Measurements from ENCODE around the gene GPC3.

Gene GPC3

GRCh38 chrX:133601116-133601515 lies 384.3 kb downstream of the GPC3 start:
- in situ Hi-C loops (cut with MboI; ENCODE audit: low pct_unique_long_range_greater_than_20kb, low sequenced_read_pairs, unreplicated experiment), result no loop called here
- TF ChIP-seq CTCF (IDR thresholded peaks at IDR 0.05; ENCODE audit: extremely low read depth, insufficient read depth, missing control alignments), result no peak
- DNase-seq (ENCODE audit: low spot score), result no peak

GRCh38 chrX:133600536-133600935 lies 384.9 kb downstream of the GPC3 start:
- in situ Hi-C loops (cut with MboI; ENCODE audit: low pct_unique_long_range_greater_than_20kb, low sequenced_read_pairs, unreplicated experiment), result no loop called here
- no peak for DNase-seq (ENCODE audit: low spot score)
- no peak for TF ChIP-seq CTCF (IDR thresholded peaks at IDR 0.05; ENCODE audit: extremely low read depth, insufficient read depth, missing control alignments)

GRCh38 chrX:133598601-133599335 lies 386.6 kb downstream of the GPC3 start:
- no peak for DNase-seq (ENCODE audit: low spot score)
- TF ChIP-seq CTCF (IDR thresholded peaks at IDR 0.05; ENCODE audit: extremely low read depth, insufficient read depth, missing control alignments), result no peak
- in situ Hi-C loops (cut with MboI; ENCODE audit: low pct_unique_long_range_greater_than_20kb, low sequenced_read_pairs, unreplicated experiment), result no loop called here

GRCh38 chrX:133594156-133594555 lies 391.2 kb downstream of the GPC3 start:
- no peak for DNase-seq (ENCODE audit: low spot score)
- TF ChIP-seq CTCF (IDR thresholded peaks at IDR 0.05; ENCODE audit: extremely low read depth, insufficient read depth, missing control alignments), result no peak
- in situ Hi-C loops (cut with MboI; ENCODE audit: low pct_unique_long_range_greater_than_20kb, low sequenced_read_pairs, unreplicated experiment), result no loop called here

- no peak for TF ChIP-seq CTCF (IDR thresholded peaks at IDR 0.05; ENCODE audit: extremely low read depth, insufficient read depth, missing control alignments)
Measured at GRCh38 chrX:133593531-133593930, 391.9 kb downstream of the GPC3 start.

GRCh38 chrX:133590703-133591505 lies 394.5 kb downstream of the GPC3 start:
- no peak for DNase-seq (ENCODE audit: low spot score)
- in situ Hi-C loops (cut with MboI; ENCODE audit: low pct_unique_long_range_greater_than_20kb, low sequenced_read_pairs, unreplicated experiment), result no loop called here
- TF ChIP-seq CTCF (IDR thresholded peaks at IDR 0.05; ENCODE audit: extremely low read depth, insufficient read depth, missing control alignments), result no peak

More at GRCh38 chrX:133593531-133593930, 391.9 kb downstream of the GPC3 start:
- in situ Hi-C loops (cut with MboI; ENCODE audit: low pct_unique_long_range_greater_than_20kb, low sequenced_read_pairs, unreplicated experiment), result no loop called here
- DNase-seq (ENCODE audit: low spot score), result no peak
